Smooth muscle cell (in vitro differentiated cells): ENCODE data around the gene RSU1. TPM values are rescaled to one million over a fixed set of nuclear protein-coding genes. Genes with fewer than 3 reads are reported as not detected.

ENCODE experiments used
- DNase-seq: peaks from one replicate; lab custom pipeline; 2025; ENCODE audit not compliant: unreplicated experiment; lab: John Stamatoyannopoulos, UW
- H2AFZ ChIP-seq: fragments of 200-600 bp; sonication (generic); 2 replicates; pipeline ENCODE4 v1.6.0; 2016; ENCODE audit warnings: antibody characterized with exemption, low read depth, mild to moderate bottlenecking
- H3F3A ChIP-seq: fragments of 200-600 bp; sonication (generic); 2 replicates; pipeline ENCODE4 v1.6.0; 2017; ENCODE audit warnings: antibody characterized with exemption, low read depth
- H3K27ac ChIP-seq: fragments of 200-600 bp; sonication (generic); 2 replicates; pipeline ENCODE4 v1.5.1; 2016; ENCODE audit warnings: low read depth, mild to moderate bottlenecking
- H3K27me3 ChIP-seq: fragments of 200-600 bp; sonication (generic); 2 replicates; pipeline ENCODE4 v1.6.1; 2016; ENCODE audit warnings: low read depth, mild to moderate bottlenecking
- H3K36me3 ChIP-seq: fragments of 200-600 bp; sonication (generic); 2 replicates; pipeline ENCODE4 v1.5.1; 2016; ENCODE audit warnings: low read depth
- H3K4me1 ChIP-seq: fragments of 200-600 bp; sonication (generic); 2 replicates; pipeline ENCODE4 v1.5.1; 2016; ENCODE audit warnings: low read depth
- H3K4me2 ChIP-seq: fragments of 200-600 bp; sonication (generic); 2 replicates; pipeline ENCODE4 v1.6.0; 2016; ENCODE audit warnings: mild to moderate bottlenecking
- H3K4me3 ChIP-seq: fragments of 200-600 bp; sonication (generic); 2 replicates; pipeline ENCODE4 v1.5.1; 2016; ENCODE audit warnings: mild to moderate bottlenecking
- H3K79me2 ChIP-seq: fragments of 200-600 bp; sonication (generic); 2 replicates; pipeline ENCODE4 v1.6.0; 2016; ENCODE audit warnings: low read depth, mild to moderate bottlenecking
- H3K9ac ChIP-seq: fragments of 200-600 bp; sonication (generic); 2 replicates; pipeline ENCODE4 v1.6.0; 2016; ENCODE audit warnings: low read depth
- H3K9me3 ChIP-seq: fragments of 200-600 bp; sonication (generic); replicated peaks from 2 replicates; pipeline ENCODE4 v1.5.1; 2016; ENCODE audit warnings: low read depth
- H4K20me1 ChIP-seq: fragments of 200-600 bp; sonication (generic); 2 replicates; pipeline ENCODE4 v1.6.0; 2016; ENCODE audit warnings: low read depth
- CTCF ChIP-seq: fragments of 200-600 bp; sonication (generic); IDR thresholded peaks from 2 replicates; pipeline ENCODE4 v1.5.1; 2017; ENCODE audit warnings: borderline replicate concordance, mild to moderate bottlenecking, antibody characterized with exemption; ENCODE audit not compliant: insufficient read depth, poor library complexity, severe bottlenecking
- WGBS: methylation state at CpG from one replicate; pipeline ENCODE4 v1.1.7; 2016; ENCODE audit warnings: low lambda C conversion rate; 5-methylcytosine and 5-hydroxymethylcytosine counted together
- polyA plus RNA-seq: library from polyadenylated mRNA; unstranded; fragments of >200 nt; fragmentation: Nextera tagmentation; extraction: Ambion mirVana; gene quantifications from 2 replicates; pipeline ENCODE4 v1.2.1, GENCODE V29; 2016
- total RNA-seq: library from RNA; depleted of rRNA; stranded (reverse); fragments of >200 nt; gene quantifications from 2 replicates; pipeline ENCODE4 v1.2.3, GENCODE V29; 2014

The RSU1 gene
- total and polyA plus RNA-seq, 2 experiments from 2014 or later, result 110 to 128 TPM

- H3K9me3 ChIP-seq, result no peaks in the 10 kb centered on the region
- WGBS, result 69% methylated on average over 5 of the region's 5 CpGs
- H3K79me2 ChIP-seq, result no peaks in the 10 kb centered on the region
- H3K27me3 ChIP-seq, result no peaks in the 10 kb centered on the region
- no peaks in the 10 kb centered on the region for H3F3A ChIP-seq
- no peaks in the 10 kb centered on the region for H3K36me3 ChIP-seq
- no peaks in the 10 kb centered on the region for H3K4me1 ChIP-seq
- no peak overlapping the region for H3K4me3 ChIP-seq
- H3K4me2 ChIP-seq, result no peak overlapping the region
- no peak overlapping the region for H3K9ac ChIP-seq
- H2AFZ ChIP-seq, result no peak overlapping the region
- no peak overlapping the region for H3K27ac ChIP-seq
- no peak for TF ChIP-seq CTCF
- H4K20me1 ChIP-seq, result peaks cover 62% of the 10 kb centered on the region
- no peak for DNase-seq
Measured at GRCh38 chr10:16652154-16652553, 165.1 kb downstream of the RSU1 start.

DNA sequence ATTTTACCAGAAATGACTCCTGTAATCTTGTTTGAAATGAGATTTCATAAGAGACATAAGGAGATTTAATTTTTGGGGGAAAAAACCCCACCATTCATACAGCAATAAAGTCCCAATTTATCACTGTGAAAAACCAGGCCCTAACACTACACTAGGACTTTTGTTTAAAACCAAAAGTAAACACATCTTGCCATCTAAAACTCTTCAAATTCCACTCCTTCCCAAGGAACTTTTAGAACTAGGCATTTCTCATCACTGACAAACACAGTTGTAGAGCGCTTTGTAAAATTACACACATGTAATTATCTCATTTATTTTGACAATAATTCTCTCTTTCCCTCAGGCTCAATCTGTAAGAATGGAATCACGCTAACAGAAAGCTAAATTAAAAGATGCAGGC is 167.5 kb downstream of the RSU1 start:
- no peak for TF ChIP-seq CTCF

DNA sequence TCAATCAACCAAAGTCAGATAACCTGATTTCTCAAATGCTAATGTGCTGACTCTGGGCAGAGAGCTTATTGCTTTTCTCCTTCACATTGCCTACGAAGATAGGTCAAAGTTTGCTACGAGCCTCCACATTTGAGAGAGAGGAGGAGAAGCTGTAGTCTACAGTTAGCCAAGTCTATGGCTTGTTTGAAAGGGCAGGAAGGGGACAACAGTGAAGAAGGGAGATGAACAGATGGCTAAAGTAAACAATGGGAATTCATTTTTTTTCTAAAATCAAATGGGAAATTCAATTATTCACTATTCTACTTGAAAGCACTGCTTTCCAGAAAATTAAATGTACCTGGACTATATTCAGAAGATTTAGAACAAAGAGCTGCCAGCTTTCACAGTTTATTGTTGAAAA is 168.9 kb downstream of the RSU1 start:
- no peak overlapping the region for H3K27ac ChIP-seq
- no peaks in the 10 kb centered on the region for H3K27me3 ChIP-seq
- H3K4me3 ChIP-seq, result no peak overlapping the region
- DNase-seq, result no peak
- H3K4me1 ChIP-seq, result no peaks in the 10 kb centered on the region
- no peak overlapping the region for H3K4me2 ChIP-seq
- H3F3A ChIP-seq, result no peaks in the 10 kb centered on the region
- H3K9me3 ChIP-seq, result no peaks in the 10 kb centered on the region
- H3K79me2 ChIP-seq, result no peaks in the 10 kb centered on the region
- 91% methylated on average over 2 of the region's 2 CpGs for WGBS
- H2AFZ ChIP-seq, result no peak overlapping the region
- no peak for TF ChIP-seq CTCF
- H3K36me3 ChIP-seq, result no peaks in the 10 kb centered on the region
- H3K9ac ChIP-seq, result no peak overlapping the region
- peaks cover 76% of the 10 kb centered on the region for H4K20me1 ChIP-seq

More for the DNA sequence above, 167.5 kb downstream of the RSU1 start:
- WGBS, result 72% methylated on average over 2 of the region's 2 CpGs
- Histone ChIP-seq H3F3A (no peaks in the 10 kb centered on the region), H3K27me3 (no peaks in the 10 kb centered on the region), H3K27ac (no peak overlapping the region), H3K4me3 (no peak overlapping the region), H3K9me3 (no peaks in the 10 kb centered on the region), H3K79me2 (no peaks in the 10 kb centered on the region), H4K20me1 (peaks cover 68% of the 10 kb centered on the region), H3K9ac (no peak overlapping the region), H3K4me1 (no peaks in the 10 kb centered on the region), H3K36me3 (no peaks in the 10 kb centered on the region), H3K4me2 (no peak overlapping the region), H2AFZ (no peak overlapping the region)
- no peak for DNase-seq
